NCI-H345 treated with DMSO at 0.1 percent for 48 hours (cell line): ENCODE data around the gene C1QTNF12.
A peak's percentile ranks its signal among the peaks of the same experiment; 100 is the strongest.

Experiments
- DNase-seq: peaks from one replicate; lab custom pipeline; 2025; ENCODE audit not compliant: unreplicated experiment; lab: John Stamatoyannopoulos, UW

Gene C1QTNF12, protein sequence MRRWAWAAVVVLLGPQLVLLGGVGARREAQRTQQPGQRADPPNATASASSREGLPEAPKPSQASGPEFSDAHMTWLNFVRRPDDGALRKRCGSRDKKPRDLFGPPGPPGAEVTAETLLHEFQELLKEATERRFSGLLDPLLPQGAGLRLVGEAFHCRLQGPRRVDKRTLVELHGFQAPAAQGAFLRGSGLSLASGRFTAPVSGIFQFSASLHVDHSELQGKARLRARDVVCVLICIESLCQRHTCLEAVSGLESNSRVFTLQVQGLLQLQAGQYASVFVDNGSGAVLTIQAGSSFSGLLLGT

GRCh38 chr1:1246577-1247340 lies at the start of gene C1QTNF12:
C1QTNF12 (minus strand) TSS chr1:1246722; CDS start chr1:1246690, 32 bp downstream.
- no peak for DNase-seq

DNA sequence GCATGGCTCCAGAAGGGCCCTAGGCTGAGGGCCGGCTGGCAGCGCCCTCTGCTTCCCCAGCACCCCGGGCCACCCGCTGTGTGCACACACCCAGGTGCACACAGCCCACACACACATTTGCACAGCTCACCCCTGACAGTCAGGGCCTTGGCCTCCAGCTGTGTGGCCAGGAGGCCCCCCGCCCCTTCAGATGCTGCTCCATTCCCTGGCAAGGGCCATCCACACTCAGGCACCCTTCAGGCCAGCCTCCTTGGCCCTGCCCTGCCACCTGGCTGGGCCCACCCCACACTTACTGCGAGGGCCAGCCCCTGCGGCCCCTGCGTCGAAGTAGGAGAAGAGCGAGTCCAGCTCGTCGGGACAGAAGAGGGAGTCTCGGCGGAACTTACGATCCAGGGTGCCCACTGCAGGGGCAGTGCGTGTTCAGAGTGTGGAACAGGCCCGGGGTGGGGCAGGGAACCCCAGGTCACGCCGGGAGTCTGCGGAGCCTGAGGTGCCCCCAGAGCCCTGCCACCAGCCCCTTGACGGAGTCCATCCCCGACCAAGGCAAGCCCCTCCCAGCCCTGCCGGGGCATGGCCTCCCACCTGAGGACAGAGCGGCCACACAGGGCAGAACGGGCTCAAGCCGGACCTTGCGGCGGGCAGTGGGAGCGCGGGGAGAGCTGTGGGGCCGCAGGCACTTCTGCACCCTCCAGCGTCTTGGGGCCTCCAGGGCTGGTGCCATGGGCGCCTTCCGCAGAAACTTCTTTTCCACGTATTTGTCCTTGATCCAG lies 48.8 kb upstream of the C1QTNF12 start:
- DNase-seq = no peak

- no peak for DNase-seq
Observed at GRCh38 chr1:1294250-1294890, 47.8 kb upstream of the C1QTNF12 start.

DNA sequence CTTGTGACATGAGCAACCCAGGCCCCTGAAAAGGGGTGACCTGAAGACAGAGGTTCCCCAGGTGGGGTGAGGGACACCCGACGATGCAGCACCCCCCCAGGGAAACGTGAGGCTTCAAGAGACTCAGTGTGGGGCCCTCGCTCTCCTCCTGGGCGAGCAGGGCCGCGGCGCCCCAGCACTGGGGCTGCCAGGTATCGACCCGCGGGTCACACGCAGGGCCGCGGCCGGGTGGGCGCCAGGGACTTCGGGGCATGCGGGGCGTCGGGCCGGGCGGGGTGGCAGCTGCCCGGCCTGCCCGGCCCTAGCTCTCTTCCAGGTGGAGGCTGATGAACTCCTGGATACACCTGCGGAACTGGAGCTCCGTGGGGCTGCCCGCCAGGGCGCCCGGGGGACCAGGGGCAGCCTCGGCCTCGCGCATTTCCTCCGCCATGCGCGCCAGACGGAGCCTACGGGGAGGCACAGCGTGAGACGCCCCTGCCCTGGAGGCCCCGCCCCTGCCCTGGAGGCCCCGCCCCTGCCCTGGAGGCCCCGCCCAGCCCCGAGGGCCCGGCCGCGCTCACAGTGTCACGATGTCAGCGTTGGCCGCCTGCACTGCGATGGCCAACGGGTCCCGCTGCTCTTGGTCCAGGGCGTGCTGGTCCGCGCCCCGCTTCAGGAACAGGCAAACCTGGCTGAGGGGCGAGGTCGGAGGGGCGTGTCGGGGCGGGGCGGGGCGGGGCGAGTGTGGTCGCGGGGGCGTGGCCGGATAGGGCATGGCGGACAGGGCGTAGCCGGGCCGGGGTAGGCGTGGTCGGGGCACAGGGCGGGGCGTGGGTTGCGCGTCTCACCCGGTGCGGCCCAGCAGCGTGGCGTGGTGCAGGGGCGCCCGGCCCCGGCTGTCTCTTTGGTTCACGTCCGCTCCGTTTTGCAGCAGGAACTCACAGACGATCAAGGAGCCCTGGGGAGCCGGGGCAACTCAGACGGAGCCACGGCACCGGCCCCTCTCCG lies 47.0 kb upstream of the C1QTNF12 start:
- no peak for DNase-seq

DNA sequence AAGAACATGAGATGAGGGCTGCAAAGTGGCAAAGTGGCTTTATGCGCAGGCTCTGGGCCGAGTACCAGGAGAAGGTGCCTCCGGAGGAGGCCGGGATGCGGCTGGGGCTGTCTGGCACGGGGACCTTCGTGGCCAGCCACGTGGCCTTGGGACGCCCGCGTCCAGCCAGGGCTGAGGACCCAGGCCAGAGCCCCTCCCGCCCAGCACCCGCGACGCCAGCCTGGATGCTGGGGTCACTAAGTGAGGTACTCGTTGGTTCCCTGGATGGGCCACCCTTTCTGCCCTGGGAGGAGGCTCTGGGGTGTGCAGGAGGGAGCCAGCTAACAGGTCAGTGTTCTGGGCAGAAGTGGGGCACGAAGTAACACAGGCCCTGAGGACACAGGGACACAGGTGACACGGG lies 46.3 kb upstream of the C1QTNF12 start:
- no peak for DNase-seq

DNA sequence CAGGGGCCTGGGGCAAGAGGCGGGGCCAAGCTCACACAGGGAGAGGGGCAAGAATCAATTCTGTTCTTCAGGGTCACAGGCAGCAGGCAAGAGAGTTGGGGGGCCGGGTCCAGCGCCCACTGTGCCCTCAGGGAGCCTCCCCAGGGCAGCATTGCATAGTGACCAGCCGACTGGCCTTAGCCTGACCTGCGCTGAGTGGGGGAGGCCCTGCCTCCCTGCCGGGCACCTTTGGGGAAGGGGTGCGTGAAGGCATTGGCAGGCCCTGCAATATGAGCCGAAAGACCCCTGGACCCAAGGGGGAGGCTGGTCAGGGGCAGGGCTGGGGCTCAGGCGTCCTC lies 45.9 kb upstream of the C1QTNF12 start:
- DNase-seq = no peak

- peak; percentile 64 for DNase-seq
Observed at GRCh38 chr1:1291548-1292441, 45.3 kb upstream of the C1QTNF12 start.

- peak; percentile 47 for DNase-seq
Observed at GRCh38 chr1:1291023-1291528, 44.6 kb upstream of the C1QTNF12 start.

DNA sequence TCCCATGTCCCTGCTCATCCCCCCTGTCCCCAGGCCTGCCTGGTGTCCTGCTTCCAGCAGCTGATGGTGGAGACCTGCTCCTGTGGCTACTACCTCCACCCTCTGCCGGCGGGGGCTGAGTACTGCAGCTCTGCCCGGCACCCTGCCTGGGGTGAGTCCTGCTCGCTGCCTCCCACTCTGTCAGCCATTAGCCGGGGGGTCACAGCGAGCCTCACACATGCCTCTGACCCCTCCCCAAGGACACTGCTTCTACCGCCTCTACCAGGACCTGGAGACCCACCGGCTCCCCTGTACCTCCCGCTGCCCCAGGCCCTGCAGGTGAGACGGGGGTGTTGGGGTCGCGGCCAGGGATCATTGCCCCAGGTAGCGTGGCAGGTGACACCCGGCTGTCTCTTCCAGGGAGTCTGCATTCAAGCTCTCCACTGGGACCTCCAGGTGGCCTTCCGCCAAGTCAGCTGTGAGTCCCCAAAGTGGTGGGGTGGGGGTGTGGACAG lies 43.8 kb upstream of the C1QTNF12 start:
- no peak for DNase-seq

DNA sequence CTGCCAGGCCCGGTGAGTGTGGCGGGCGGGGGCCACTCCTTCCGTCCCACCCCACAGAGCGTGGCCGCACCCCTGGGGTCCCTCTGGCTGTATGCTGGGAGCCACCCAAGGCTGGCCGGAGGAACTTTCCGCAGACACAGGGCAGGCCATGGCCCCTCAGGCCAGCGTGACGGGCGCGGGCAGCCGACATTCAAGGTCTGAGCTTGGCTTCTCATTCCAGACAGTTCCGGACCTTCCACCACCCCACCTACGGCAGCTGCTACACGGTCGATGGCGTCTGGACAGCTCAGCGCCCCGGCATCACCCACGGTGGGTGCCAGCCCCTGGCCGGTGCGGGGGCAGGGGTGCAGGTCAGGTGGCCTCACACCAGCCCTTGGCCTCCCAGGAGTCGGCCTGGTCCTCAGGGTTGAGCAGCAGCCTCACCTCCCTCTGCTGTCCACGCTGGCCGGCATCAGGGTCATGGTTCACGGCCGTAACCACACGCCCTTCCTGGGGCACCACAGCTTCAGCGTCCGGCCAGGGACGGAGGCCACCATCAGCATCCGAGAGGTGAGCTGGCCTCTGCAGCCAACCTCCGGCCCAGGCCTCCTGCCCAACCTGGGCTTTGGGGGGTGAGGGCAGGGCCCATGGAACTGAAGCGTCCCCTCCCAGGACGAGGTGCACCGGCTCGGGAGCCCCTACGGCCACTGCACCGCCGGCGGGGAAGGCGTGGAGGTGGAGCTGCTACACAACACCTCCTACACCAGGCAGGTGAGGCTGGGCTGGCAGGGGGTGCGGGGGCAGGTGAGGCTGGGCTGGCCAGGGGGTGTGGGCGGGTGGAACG lies 41.0 kb upstream of the C1QTNF12 start:
- no peak for DNase-seq

DNA sequence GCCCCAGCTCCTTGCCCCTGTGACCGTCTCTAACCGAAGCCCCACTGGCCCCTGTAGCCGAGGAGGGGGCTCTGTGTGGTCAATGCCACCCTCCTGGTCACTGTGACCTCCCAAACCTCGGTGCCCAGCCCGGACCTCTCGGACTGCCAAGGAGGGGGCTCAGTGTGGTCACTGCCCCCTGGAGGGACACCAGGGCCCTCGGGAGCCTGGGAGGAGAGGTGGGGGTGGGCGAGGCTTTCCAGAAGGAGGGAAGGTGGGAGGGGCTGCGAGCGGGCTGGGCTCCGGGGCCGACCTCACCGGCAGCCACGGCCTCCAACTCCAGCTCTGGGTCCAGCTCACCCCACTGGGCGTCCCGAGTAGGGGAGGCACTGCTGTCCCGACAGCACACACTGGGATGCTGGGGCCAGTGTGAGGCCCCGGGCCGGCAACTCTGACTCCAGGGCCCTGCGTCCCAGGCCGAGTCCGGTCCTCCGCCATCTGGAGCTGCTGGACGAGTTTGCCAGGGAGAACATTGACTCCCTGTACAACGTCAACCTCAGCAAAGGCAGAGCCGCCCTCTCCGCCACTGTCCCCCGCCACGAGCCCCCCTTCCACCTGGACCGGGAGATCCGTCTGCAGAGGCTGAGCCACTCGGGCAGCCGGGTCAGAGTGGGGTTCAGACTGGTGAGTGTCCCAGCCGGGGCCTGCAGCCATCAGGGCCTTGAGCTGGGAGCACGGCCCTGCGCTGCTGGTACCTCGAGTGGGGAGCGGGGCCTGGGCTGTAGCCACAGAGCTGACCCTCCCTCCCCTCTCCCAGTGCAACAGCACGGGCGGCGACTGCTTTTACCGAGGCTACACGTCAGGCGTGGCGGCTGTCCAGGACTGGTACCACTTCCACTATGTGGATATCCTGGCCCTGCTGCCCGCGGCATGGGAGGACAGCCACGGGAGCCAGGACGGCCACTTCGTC lies 40.1 kb upstream of the C1QTNF12 start:
- no peak for DNase-seq

GRCh38 chr1:1285611-1286311 lies 39.2 kb upstream of the C1QTNF12 start:
- no peak for DNase-seq

- no peak for DNase-seq
Observed at GRCh38 chr1:1285102-1285571, 38.6 kb upstream of the C1QTNF12 start.

GRCh38 chr1:1284221-1285101 lies 37.9 kb upstream of the C1QTNF12 start:
- DNase-seq = no peak

DNA sequence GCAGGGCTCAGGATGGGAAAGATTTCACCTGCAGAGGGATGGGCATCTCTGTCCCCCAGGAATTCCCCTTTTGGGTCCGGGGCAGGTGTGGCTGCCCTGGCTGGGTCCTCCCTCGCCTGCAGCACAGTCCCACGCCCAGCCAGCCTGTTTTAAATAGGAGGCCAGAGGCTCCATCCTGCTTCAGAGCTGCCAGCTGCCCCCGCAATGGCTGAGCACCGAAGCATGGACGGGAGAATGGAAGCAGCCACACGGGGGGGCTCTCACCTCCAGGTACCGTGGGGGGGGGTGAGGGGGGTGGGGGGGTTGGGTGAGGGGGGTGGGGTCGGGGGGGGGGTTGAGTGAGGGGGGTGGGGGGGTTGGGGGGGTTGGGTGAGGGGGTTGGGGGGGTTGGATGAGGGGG lies 37.3 kb upstream of the C1QTNF12 start:
- DNase-seq = peak; percentile 20
